Stimulated activated CD8-positive, alpha-beta memory T cell treated with anti-CD3 and anti-CD28 coated beads, Interleukin-15, amount 100 ng/mL, for 48 hours (primary cell): ENCODE data around the gene GEMIN7.
"Not testable (repeated sequence)": the region's sequence is repeated elsewhere in the genome, so short reads cannot be mapped to it uniquely, and the experiment has no call there.

Source experiments
- DNase-seq, 2 donors: peaks; one replicate each; pipeline ENCODE4 v3.0.0-alpha.2; 2020; ENCODE audit warnings: low read depth in 2 of 2

GEMIN7 gene

GRCh38 chr19:45104658-45105349 lies 25.7 kb downstream of the GEMIN7 start:
- no peak for DNase-seq

GRCh38 chr19:45106363-45106762 lies 27.3 kb downstream of the GEMIN7 start:
- DNase-seq: not testable (repeated sequence)

DNA sequence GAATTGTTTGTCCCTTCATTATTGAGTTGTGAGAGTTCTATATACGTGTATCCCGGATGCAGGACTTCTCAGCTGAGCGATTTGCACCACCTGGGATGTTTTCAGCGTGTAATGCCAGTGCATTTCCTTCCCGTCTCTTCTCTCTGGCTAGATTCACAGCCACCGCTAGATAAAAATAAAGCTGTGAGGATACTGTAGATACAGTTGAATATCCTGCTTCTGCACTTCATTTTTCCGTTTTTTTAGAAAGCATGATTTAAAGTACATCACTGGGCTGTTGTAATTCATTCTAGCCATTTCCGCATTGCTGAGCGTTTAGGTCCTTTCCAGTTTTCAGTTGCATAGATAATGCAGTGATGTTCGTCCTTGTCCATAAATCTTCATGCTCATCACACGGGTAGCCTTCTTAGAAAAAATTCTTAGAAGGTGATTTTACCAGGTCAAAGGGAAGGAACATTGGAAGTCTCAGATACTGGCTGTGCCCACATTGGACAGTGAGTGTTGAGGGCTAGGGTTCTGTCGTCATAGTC lies 28.6 kb downstream of the GEMIN7 start:
- no peak for DNase-seq

- DNase-seq: peak in 1 of 2 donors; percentile 40
These were observed 31.8 kb downstream of the GEMIN7 start for GRCh38 chr19:45110851-45111266.

- no peak for DNase-seq
These were observed 33.2 kb downstream of the GEMIN7 start for GRCh38 chr19:45112111-45112827.

GRCh38 chr19:45113628-45114027 lies 34.6 kb downstream of the GEMIN7 start:
- no peak for DNase-seq

GRCh38 chr19:45114116-45114515 lies 35.1 kb downstream of the GEMIN7 start:
- no peak for DNase-seq

DNA sequence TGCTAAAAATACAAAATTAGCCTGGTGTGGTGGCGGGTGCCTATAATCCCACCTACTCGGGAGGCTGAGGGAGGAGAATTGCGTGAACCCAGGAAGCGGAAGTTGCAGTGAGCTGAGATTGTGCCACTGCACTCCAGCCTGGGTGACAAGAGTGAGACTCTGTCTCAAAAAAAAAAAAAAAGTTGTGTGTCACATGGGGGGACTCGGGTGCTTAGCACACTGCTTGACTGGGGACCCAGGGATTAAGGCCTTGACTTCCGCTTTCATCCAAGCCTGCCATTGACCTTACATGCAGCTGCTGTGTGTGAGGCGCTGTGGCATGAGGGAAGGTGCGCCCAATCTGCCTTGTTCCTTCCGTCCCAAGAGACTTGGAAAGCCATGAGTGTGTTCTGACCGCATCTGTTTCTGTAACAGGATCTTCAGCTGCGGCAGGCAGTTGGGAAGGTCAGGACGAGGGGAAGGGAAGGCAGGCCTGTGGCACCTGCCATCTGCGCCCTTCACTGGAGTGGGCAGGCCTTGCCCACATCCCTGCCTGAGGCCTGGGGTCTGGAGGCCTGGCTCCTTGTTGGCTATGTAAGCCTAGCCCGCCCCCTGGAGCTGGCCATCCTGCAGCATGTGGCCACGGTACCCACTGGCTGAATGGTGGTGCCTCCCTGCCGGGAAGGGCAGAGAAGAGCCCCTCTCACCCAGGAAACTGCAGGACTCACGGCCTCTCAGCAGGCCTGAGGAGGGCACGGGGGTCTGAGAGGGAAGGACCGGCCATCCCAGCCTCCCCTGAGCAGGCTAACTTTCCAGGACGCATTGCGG lies 37.0 kb downstream of the GEMIN7 start:
- DNase-seq: no peak

DNA sequence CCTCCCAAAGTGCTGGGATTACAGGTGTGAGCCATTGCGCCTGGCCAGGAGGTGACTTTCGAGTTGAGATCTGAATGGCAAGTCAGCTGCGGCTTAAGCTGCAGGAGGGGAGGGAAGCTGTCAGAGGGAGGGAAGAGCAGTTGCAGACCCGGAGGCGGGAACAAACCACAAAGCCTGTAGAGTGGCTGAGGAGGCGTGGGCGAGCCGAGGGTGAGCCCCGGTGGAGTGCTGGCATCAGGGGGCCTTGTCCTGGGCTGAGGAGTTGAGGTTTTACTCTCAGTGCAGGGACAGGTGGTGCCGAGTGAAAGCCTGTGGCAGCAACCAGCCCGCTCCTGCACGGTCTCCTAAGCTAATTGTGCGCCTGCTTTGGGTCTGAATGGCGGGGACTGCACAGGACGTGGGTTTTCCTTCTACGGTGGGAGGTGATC lies 38.1 kb downstream of the GEMIN7 start:
- peak; percentile 73 to 81 for DNase-seq

DNA sequence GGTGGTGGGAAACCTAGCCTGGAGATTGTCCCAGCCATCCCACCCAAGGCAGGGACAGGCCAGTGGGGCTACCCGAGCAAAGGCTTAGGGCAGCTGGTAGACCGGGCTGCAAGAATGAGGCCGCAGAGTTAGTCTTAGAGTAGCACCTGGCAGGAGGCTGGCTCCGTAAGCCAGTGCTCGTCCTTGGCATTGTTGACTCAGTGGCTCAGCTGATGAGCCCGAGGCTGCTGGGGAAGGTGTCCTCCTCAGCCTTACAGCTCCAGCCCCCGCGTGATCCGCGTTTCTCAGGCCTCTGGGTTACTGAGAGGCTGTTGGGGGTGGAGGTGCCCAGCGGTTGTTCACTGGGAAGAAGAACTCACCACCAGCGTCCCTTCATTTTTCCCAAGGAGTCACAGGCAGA lies 38.6 kb downstream of the GEMIN7 start:
- no peak for DNase-seq

DNA sequence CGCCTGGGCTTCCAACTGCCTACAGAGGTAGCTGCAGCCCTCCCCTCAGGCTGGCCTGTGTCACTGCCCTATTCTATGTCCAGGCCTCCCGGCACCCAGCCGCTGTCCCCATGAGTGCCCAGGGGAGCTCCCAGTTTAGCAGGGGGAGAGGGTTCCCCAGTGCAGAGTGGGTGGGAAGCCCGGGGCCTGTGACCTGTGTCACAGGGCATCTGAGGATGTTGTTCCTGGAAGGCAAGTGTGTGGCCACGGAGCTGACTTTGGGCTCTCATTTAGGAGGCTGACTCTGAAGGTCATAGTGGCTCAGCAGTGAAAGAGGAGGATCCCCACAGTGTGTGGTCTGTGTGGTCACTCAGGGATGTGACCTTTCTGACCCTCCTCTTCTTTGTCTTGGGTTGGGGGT lies 39.0 kb downstream of the GEMIN7 start:
- DNase-seq: no peak

GRCh38 chr19:45118591-45119355 lies 39.7 kb downstream of the GEMIN7 start:
- not testable (repeated sequence) for DNase-seq

GRCh38 chr19:45119582-45119981 lies 40.5 kb downstream of the GEMIN7 start:
- DNase-seq: no peak

DNA sequence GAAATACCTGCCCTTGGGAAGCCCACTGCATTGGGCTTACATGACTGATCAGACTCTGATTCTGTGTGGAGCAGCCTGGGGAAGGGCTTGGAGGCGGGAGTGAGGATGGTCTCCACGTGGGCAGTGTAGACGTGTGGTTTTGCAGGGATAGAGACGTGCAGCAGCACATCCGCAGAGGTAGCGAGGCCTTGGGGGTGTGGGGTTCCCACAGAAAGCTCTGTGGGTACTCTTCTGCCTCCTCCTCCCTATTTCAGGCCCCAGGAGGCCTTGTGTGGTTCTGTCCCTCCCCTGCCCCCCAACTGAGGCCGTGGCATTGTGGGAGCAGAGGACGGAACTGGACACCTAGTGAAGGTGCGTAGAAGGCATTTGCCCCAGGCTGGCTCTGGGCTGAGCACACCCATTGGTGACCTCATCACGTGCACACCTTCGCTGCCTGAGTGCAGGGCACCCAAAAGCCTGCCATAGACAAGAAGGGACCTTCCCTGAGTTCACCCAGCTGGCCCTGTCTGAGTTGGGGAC lies 42.8 kb downstream of the GEMIN7 start:
- DNase-seq: no peak

- no peak for DNase-seq
These were observed 43.8 kb downstream of the GEMIN7 start for GRCh38 chr19:45122832-45123231.

DNA sequence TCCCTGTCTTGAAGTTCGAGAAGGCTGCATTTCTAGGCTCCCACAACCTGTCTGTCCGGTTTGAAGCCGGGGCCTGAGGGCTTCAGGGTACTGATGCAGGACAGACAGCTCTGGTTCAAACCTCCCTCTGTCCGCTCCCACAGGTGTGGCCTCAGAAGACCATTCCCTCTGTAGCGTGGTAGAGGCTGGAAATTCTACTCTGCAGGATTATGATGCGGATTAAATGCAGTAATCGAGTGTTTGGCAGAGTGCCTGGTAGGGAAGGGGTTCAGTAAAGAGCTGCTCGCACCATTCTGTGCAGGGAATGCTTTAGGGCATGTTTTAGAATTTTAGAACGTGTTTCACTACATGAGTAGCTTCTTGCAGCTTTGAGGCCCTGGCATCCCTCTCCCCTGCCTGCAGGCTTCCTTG lies 44.4 kb downstream of the GEMIN7 start:
- no peak for DNase-seq

GRCh38 chr19:45124021-45124420 lies 45.0 kb downstream of the GEMIN7 start:
- DNase-seq: no peak

DNA sequence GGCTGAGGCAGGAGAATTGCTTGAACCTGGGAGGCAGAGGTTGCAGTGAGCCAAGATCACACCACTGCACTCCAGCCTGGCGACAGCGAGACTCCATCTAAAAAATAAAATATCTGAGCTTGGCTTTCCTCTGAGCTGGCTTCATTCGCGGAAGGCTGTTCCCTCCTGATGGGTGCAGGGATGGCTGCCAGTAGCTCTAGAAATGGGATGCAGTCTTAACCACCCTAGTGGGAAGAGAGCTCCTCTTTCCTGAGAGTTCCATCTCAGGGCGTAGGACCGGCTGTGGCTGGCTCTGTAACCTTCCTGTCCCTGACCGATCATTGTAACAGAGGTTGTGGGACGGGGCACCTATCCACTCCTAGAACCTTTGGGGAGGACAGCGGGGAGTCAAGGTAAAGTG lies 46.3 kb downstream of the GEMIN7 start:
- DNase-seq: no peak

DNA sequence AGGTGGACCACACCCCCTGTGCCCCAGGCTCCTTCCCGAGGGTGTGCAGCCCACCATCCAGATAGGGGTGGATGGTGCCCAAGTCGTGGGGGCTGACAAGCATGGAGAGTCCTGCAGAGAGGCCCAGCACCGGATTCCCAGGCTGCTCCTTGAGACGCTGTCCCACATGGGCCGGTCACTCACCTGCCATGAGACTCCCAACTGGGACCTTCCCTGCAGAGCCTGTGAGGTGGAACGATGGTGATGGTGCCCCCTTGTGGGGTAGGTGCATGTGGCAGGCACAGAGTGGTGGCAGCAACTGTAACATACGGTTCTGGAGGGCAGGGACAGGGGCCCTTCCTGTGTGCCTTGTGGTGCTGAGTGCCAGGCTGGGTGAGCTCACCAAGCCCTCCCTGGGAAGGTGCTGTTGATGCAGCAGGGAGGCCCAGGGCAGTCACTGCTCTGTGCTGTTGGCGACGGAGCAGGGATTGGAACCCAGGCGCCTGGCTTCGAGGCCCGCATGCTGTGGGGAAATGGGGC lies 47.0 kb downstream of the GEMIN7 start:
- peak; percentile 43 to 50 for DNase-seq

GRCh38 chr19:45126654-45127053 lies 47.6 kb downstream of the GEMIN7 start:
- DNase-seq: no peak

GRCh38 chr19:45128146-45128545 lies 49.1 kb downstream of the GEMIN7 start:
- DNase-seq: no peak
